Mesendoderm (in vitro differentiated cells): Measurements from ENCODE around the gene ZP2.

ENCODE experiments used
- DNase-seq: peaks from one replicate; pipeline ENCODE4 v3.0.0; 2013
- H2AK5ac ChIP-seq: 2 replicates; pipeline ENCODE4 v1.6.1; 2013; ENCODE audit warnings: low read length, inconsistent platforms
- H2BK120ac ChIP-seq: 2 replicates; pipeline ENCODE4 v1.6.1; 2013; ENCODE audit warnings: low read depth, mild to moderate bottlenecking, low read length, moderate library complexity, mixed read lengths
- H2BK15ac ChIP-seq: replicated peaks from 2 replicates; pipeline ENCODE4 v1.6.1; 2013; ENCODE audit warnings: low read depth, mild to moderate bottlenecking, moderate library complexity
- H2BK5ac ChIP-seq: 2 replicates; pipeline ENCODE4 v1.6.1; 2013; ENCODE audit warnings: low read length, inconsistent platforms
- H3K18ac ChIP-seq: 2 replicates; pipeline ENCODE4 v1.6.1; 2013; ENCODE audit warnings: mild to moderate bottlenecking, low read length, mixed read lengths
- H3K23ac ChIP-seq: one replicate; pipeline ENCODE4 v1.6.1; 2013; ENCODE audit warnings: low read length
- H3K27ac ChIP-seq: 2 replicates; pipeline ENCODE4 v1.5.1; 2013; ENCODE audit warnings: low read depth, mild to moderate bottlenecking, inconsistent platforms, low read length, moderate library complexity
- H3K27me3 ChIP-seq: 2 replicates; pipeline ENCODE4 v1.6.1; 2013; ENCODE audit warnings: low read length, control low read depth, mild to moderate bottlenecking, inconsistent platforms; ENCODE audit not compliant: insufficient read depth, poor library complexity
- H3K36me3 ChIP-seq: 2 replicates; pipeline ENCODE4 v1.6.1; 2013; ENCODE audit warnings: low read length, inconsistent platforms; ENCODE audit not compliant: control insufficient read depth, insufficient read depth
- H3K4ac ChIP-seq: one replicate; pipeline ENCODE4 v1.6.1; 2013; ENCODE audit warnings: low read depth, mild to moderate bottlenecking, low read length, moderate library complexity
- H3K4me1 ChIP-seq: 2 replicates; pipeline ENCODE4 v1.6.1; 2013; ENCODE audit warnings: low read depth, low read length, inconsistent platforms; ENCODE audit not compliant: control insufficient read depth
- H3K4me2 ChIP-seq: 2 replicates; pipeline ENCODE4 v1.6.1; 2013; ENCODE audit warnings: low read length
- H3K4me3 ChIP-seq: 2 replicates; pipeline ENCODE4 v1.5.1; 2013; ENCODE audit warnings: mild to moderate bottlenecking, low read length
- H3K56ac ChIP-seq: one replicate; pipeline ENCODE4 v1.6.1; 2013; ENCODE audit warnings: low read length
- H3K79me1 ChIP-seq: 2 replicates; pipeline ENCODE4 v1.6.1; 2013; ENCODE audit warnings: low read length, inconsistent platforms
- H3K79me2 ChIP-seq: 2 replicates; pipeline ENCODE4 v1.6.1; 2013; ENCODE audit warnings: mild to moderate bottlenecking, low read length; ENCODE audit not compliant: control insufficient read depth, insufficient read depth
- H3K9ac ChIP-seq: 2 replicates; pipeline ENCODE4 v1.6.1; 2013; ENCODE audit warnings: low read length, inconsistent platforms
- H4K5ac ChIP-seq: one replicate; pipeline ENCODE4 v1.6.1; 2013; ENCODE audit warnings: low read length
- H4K8ac ChIP-seq: one replicate; pipeline ENCODE4 v1.6.1; 2013; ENCODE audit warnings: low read depth, mild to moderate bottlenecking, control low read depth, low read length, moderate library complexity
- WGBS: extraction: QIAGEN DNeasy Blood & Tissue Kit; methylation state at CpG from one replicate; pipeline ENCODE4 v1.1.7; 2013; ENCODE audit warnings: low lambda C conversion rate, missing lambda C conversion rate; ENCODE audit not compliant: insufficient coverage; ENCODE audit errors: extremely low coverage; 5-methylcytosine and 5-hydroxymethylcytosine counted together

The ZP2 gene

GRCh38 chr16:21233045-21233520 is 21.7 kb upstream of the ZP2 start:
- Histone ChIP-seq H3K18ac (no peak overlapping the region), H2BK120ac (no peak overlapping the region), H3K4me3 (no peak overlapping the region), H4K5ac (no peak overlapping the region), H3K4ac (no peak overlapping the region), H3K36me3 (no peaks in the 10 kb centered on the region), H3K56ac (no peak overlapping the region), H3K27ac (no peak overlapping the region), H3K4me2 (no peak overlapping the region), H3K9ac (no peak overlapping the region), H3K27me3 (no peaks in the 10 kb centered on the region), H2AK5ac (no peak overlapping the region), H3K23ac (no peak overlapping the region), H4K8ac (no peak overlapping the region), H3K79me1 (no peaks in the 10 kb centered on the region), H3K79me2 (no peaks in the 10 kb centered on the region), H2BK5ac (no peak overlapping the region), H2BK15ac (no peak overlapping the region), H3K4me1 (no peaks in the 10 kb centered on the region)
- DNase-seq = no peak
- WGBS = no CpG with 5 or more reads among the region's 1 CpG

- no peak overlapping the region for H2BK15ac ChIP-seq
- no peak overlapping the region for H3K18ac ChIP-seq
- H3K79me1 ChIP-seq = no peaks in the 10 kb centered on the region
- no peak overlapping the region for H3K23ac ChIP-seq
- H3K27ac ChIP-seq = no peak overlapping the region
- no peak overlapping the region for H3K4ac ChIP-seq
- H4K8ac ChIP-seq = no peak overlapping the region
- H3K79me2 ChIP-seq = no peaks in the 10 kb centered on the region
- H3K4me3 ChIP-seq = no peak overlapping the region
- no peak overlapping the region for H3K56ac ChIP-seq
- H3K36me3 ChIP-seq = no peaks in the 10 kb centered on the region
- no peak overlapping the region for H2BK120ac ChIP-seq
- no peak overlapping the region for H4K5ac ChIP-seq
- no peaks in the 10 kb centered on the region for H3K4me1 ChIP-seq
- no CpG with 5 or more reads among the region's 2 CpGs for WGBS
- no peak overlapping the region for H3K4me2 ChIP-seq
- H3K9ac ChIP-seq = no peak overlapping the region
- DNase-seq = no peak
- H2BK5ac ChIP-seq = no peak overlapping the region
- no peak overlapping the region for H2AK5ac ChIP-seq
- no peaks in the 10 kb centered on the region for H3K27me3 ChIP-seq
Observed at GRCh38 chr16:21228361-21228872, 17.0 kb upstream of the ZP2 start.

GRCh38 chr16:21227866-21228265 is 16.5 kb upstream of the ZP2 start:
- Histone ChIP-seq H3K79me1 (no peaks in the 10 kb centered on the region), H4K8ac (no peak overlapping the region), H2BK15ac (no peak overlapping the region), H2BK120ac (no peak overlapping the region), H3K27ac (no peak overlapping the region), H3K36me3 (no peaks in the 10 kb centered on the region), H3K4me3 (no peak overlapping the region), H3K4ac (no peak overlapping the region), H4K5ac (no peak overlapping the region), H3K18ac (no peak overlapping the region), H3K79me2 (no peaks in the 10 kb centered on the region), H3K4me2 (no peak overlapping the region), H3K27me3 (no peaks in the 10 kb centered on the region), H3K56ac (no peak overlapping the region), H2BK5ac (no peak overlapping the region), H3K9ac (no peak overlapping the region), H2AK5ac (no peak overlapping the region), H3K4me1 (no peaks in the 10 kb centered on the region), H3K23ac (no peak overlapping the region)
- DNase-seq = no peak

- no peak overlapping the region for H2BK15ac ChIP-seq
- H2BK120ac ChIP-seq = no peak overlapping the region
- H4K8ac ChIP-seq = no peak overlapping the region
- H3K4me3 ChIP-seq = no peak overlapping the region
- no peaks in the 10 kb centered on the region for H3K79me1 ChIP-seq
- no peak overlapping the region for H2BK5ac ChIP-seq
- no peaks in the 10 kb centered on the region for H3K79me2 ChIP-seq
- no peak overlapping the region for H2AK5ac ChIP-seq
- H3K4me1 ChIP-seq = no peaks in the 10 kb centered on the region
- no peaks in the 10 kb centered on the region for H3K36me3 ChIP-seq
- no peak overlapping the region for H3K23ac ChIP-seq
- H3K18ac ChIP-seq = no peak overlapping the region
- no peak overlapping the region for H4K5ac ChIP-seq
- no peak overlapping the region for H3K4ac ChIP-seq
- H3K56ac ChIP-seq = no peak overlapping the region
- no peak overlapping the region for H3K9ac ChIP-seq
- DNase-seq = no peak
- H3K27ac ChIP-seq = no peak overlapping the region
- H3K27me3 ChIP-seq = no peaks in the 10 kb centered on the region
- no peak overlapping the region for H3K4me2 ChIP-seq
Observed at GRCh38 chr16:21226749-21227148, 15.4 kb upstream of the ZP2 start.

- H3K4me1 ChIP-seq = no peaks in the 10 kb centered on the region
- H3K18ac ChIP-seq = no peak overlapping the region
- no CpG with 5 or more reads among the region's 2 CpGs for WGBS
- H2AK5ac ChIP-seq = no peak overlapping the region
- H3K23ac ChIP-seq = no peak overlapping the region
- no peak overlapping the region for H3K9ac ChIP-seq
- no peak overlapping the region for H2BK120ac ChIP-seq
- no peaks in the 10 kb centered on the region for H3K79me1 ChIP-seq
- H3K4ac ChIP-seq = no peak overlapping the region
- H4K5ac ChIP-seq = no peak overlapping the region
- H3K36me3 ChIP-seq = no peaks in the 10 kb centered on the region
- H4K8ac ChIP-seq = no peak overlapping the region
- H3K56ac ChIP-seq = no peak overlapping the region
- no peak for DNase-seq
- no peaks in the 10 kb centered on the region for H3K27me3 ChIP-seq
- no peak overlapping the region for H2BK5ac ChIP-seq
- no peak overlapping the region for H3K4me3 ChIP-seq
- no peak overlapping the region for H2BK15ac ChIP-seq
- no peak overlapping the region for H3K4me2 ChIP-seq
- H3K79me2 ChIP-seq = no peaks in the 10 kb centered on the region
- H3K27ac ChIP-seq = no peak overlapping the region
Observed at GRCh38 chr16:21224800-21225199, 13.4 kb upstream of the ZP2 start.

GRCh38 chr16:21223787-21224186 is 12.4 kb upstream of the ZP2 start:
- no peaks in the 10 kb centered on the region for H3K27me3 ChIP-seq
- H3K9ac ChIP-seq = no peak overlapping the region
- DNase-seq = no peak
- no peak overlapping the region for H3K23ac ChIP-seq
- H4K5ac ChIP-seq = no peak overlapping the region
- no peak overlapping the region for H2BK5ac ChIP-seq
- H3K79me1 ChIP-seq = no peaks in the 10 kb centered on the region
- H4K8ac ChIP-seq = no peak overlapping the region
- no peaks in the 10 kb centered on the region for H3K4me1 ChIP-seq
- WGBS = no CpG with 5 or more reads among the region's 9 CpGs
- no peaks in the 10 kb centered on the region for H3K36me3 ChIP-seq
- H2BK15ac ChIP-seq = no peak overlapping the region
- no peak overlapping the region for H3K27ac ChIP-seq
- no peaks in the 10 kb centered on the region for H3K79me2 ChIP-seq
- H3K18ac ChIP-seq = no peak overlapping the region
- no peak overlapping the region for H3K56ac ChIP-seq
- no peak overlapping the region for H3K4ac ChIP-seq
- no peak overlapping the region for H2AK5ac ChIP-seq
- H3K4me2 ChIP-seq = no peak overlapping the region
- H2BK120ac ChIP-seq = no peak overlapping the region
- no peak overlapping the region for H3K4me3 ChIP-seq
